H9 (cell line): ENCODE measurements around the gene SLC34A3. TPM values are rescaled to one million over a fixed set of nuclear protein-coding genes. Genes with fewer than 3 reads are reported as not detected.
A peak's percentile ranks its signal among the peaks of the same experiment; 100 is the strongest.

Source experiments
- DNase-seq: peaks from one replicate; pipeline ENCODE4 v3.0.0-alpha.2; 2017
- H2AFZ ChIP-seq: one replicate; pipeline ENCODE4 v1.6.1; 2013; ENCODE audit warnings: mild to moderate bottlenecking, low read length, control low read depth, moderate library complexity
- H2AK5ac ChIP-seq: 2 replicates; pipeline ENCODE4 v1.6.1; 2013; ENCODE audit warnings: low read length, control low read depth, mixed read lengths; ENCODE audit not compliant: insufficient read length
- H2BK120ac ChIP-seq: one replicate; pipeline ENCODE4 v1.6.1; 2013; ENCODE audit warnings: low read depth, mild to moderate bottlenecking, low read length, control low read depth, inconsistent platforms; ENCODE audit not compliant: poor library complexity, severe bottlenecking
- H2BK12ac ChIP-seq: 2 replicates; pipeline ENCODE4 v1.6.1; 2013; ENCODE audit warnings: low read length, control low read depth, mixed read lengths, low read depth; ENCODE audit not compliant: insufficient read length
- H2BK15ac ChIP-seq: 2 replicates; pipeline ENCODE4 v1.6.1; 2013; ENCODE audit warnings: low read depth, low read length, control low read depth
- H2BK20ac ChIP-seq: one replicate; pipeline ENCODE4 v1.6.1; 2013; ENCODE audit warnings: low read depth, mild to moderate bottlenecking, low read length, control low read depth, inconsistent platforms; ENCODE audit not compliant: poor library complexity, severe bottlenecking
- H2BK5ac ChIP-seq: 2 replicates; pipeline ENCODE4 v1.6.1; 2013; ENCODE audit warnings: low read length, control low read depth, mixed read lengths; ENCODE audit not compliant: insufficient read length
- H3K14ac ChIP-seq: 2 replicates; pipeline ENCODE4 v1.6.1; 2013; ENCODE audit warnings: low read length, control low read depth; ENCODE audit not compliant: insufficient read depth
- H3K18ac ChIP-seq: 2 replicates; pipeline ENCODE4 v1.6.1; 2013; ENCODE audit warnings: low read depth, mild to moderate bottlenecking, mixed read lengths, low read length, control low read depth; ENCODE audit not compliant: insufficient read length
- H3K23ac ChIP-seq: 2 replicates; pipeline ENCODE4 v1.6.1; 2013; ENCODE audit warnings: low read length, control low read depth, mixed read lengths, low read depth; ENCODE audit not compliant: insufficient read length
- H3K23me2 ChIP-seq: 2 replicates; pipeline ENCODE4 v1.6.1; 2013; ENCODE audit warnings: low read depth, mild to moderate bottlenecking, mixed read lengths, low read length, control low read depth; ENCODE audit not compliant: insufficient read length, poor library complexity, severe bottlenecking
- H3K27ac ChIP-seq: 2 replicates; pipeline ENCODE4 v1.5.1; 2013; ENCODE audit warnings: low read length, control low read depth, mixed read lengths, low read depth; ENCODE audit not compliant: insufficient read length
- H3K27me3 ChIP-seq: 2 replicates; pipeline ENCODE4 v1.6.1; 2013; ENCODE audit warnings: low read length, control low read depth, inconsistent platforms; ENCODE audit not compliant: insufficient read depth
- H3K4ac ChIP-seq: 2 replicates; pipeline ENCODE4 v1.6.1; 2013; ENCODE audit warnings: low read depth, mild to moderate bottlenecking, control low read depth, inconsistent platforms, low read length, moderate library complexity
- H3K4me1 ChIP-seq: 2 replicates; pipeline ENCODE4 v1.6.1; 2013; ENCODE audit warnings: low read length, control low read depth, inconsistent platforms; ENCODE audit not compliant: insufficient read depth
- H3K4me2 ChIP-seq: 2 replicates; pipeline ENCODE4 v1.6.1; 2013; ENCODE audit warnings: low read length, control low read depth, mixed read lengths; ENCODE audit not compliant: insufficient read length, insufficient read depth
- H3K56ac ChIP-seq: 2 replicates; pipeline ENCODE4 v1.6.1; 2013; ENCODE audit warnings: low read depth, mild to moderate bottlenecking, mixed read lengths, low read length, control low read depth; ENCODE audit not compliant: insufficient read length
- H3K79me1 ChIP-seq: 2 replicates; pipeline ENCODE4 v1.6.1; 2013; ENCODE audit warnings: low read depth, mild to moderate bottlenecking, moderate library complexity, low read length, control low read depth, inconsistent platforms; ENCODE audit not compliant: insufficient read depth, poor library complexity, severe bottlenecking
- H3K79me2 ChIP-seq: 2 replicates; pipeline ENCODE4 v1.6.1; 2013; ENCODE audit warnings: low read length, control low read depth, inconsistent platforms; ENCODE audit not compliant: insufficient read depth
- H3K9ac ChIP-seq: 2 replicates; pipeline ENCODE4 v1.6.1; 2013; ENCODE audit warnings: low read length, control low read depth, mixed read lengths; ENCODE audit not compliant: insufficient read length; ENCODE audit errors: extremely low read depth
- H3K9me3 ChIP-seq: one replicate; pipeline ENCODE4 v1.6.1; 2013; ENCODE audit warnings: low read depth, low read length, inconsistent platforms; ENCODE audit not compliant: control insufficient read depth
- H3T11ph ChIP-seq: one replicate; pipeline ENCODE4 v1.6.1; 2013; ENCODE audit warnings: mild to moderate bottlenecking, low read length, control low read depth, inconsistent platforms
- H4K20me1 ChIP-seq: one replicate; pipeline ENCODE4 v1.6.1; 2013; ENCODE audit not compliant: control insufficient read depth, insufficient read length, insufficient read depth
- H4K5ac ChIP-seq: 2 replicates; pipeline ENCODE4 v1.6.1; 2013; ENCODE audit warnings: low read depth, mild to moderate bottlenecking, mixed read lengths, low read length, control low read depth; ENCODE audit not compliant: insufficient read length
- H4K8ac ChIP-seq: replicated peaks from 2 replicates; pipeline ENCODE4 v1.6.1; 2013; ENCODE audit warnings: low read length, control low read depth, mixed read lengths, low read depth; ENCODE audit not compliant: insufficient read length
- H4K91ac ChIP-seq: 2 replicates; pipeline ENCODE4 v1.6.1; 2013; ENCODE audit warnings: low read depth, mild to moderate bottlenecking, moderate library complexity, mixed read lengths, low read length, control low read depth; ENCODE audit not compliant: insufficient read length
- H3K27ac Mint-ChIP-seq, 3 experiments: 2 replicates in 2 of 3; 3 replicates in 1 of 3; pipeline ENCODE4 v1.8.0; 2020 to 2021; ENCODE audit warnings: mixed read lengths in 3 of 3, mild to moderate bottlenecking in 1 of 3, moderate library complexity in 1 of 3
- H3K27me3 Mint-ChIP-seq: 2 replicates; pipeline ENCODE4 v1.8.0; 2021; ENCODE audit warnings: low read depth, mild to moderate bottlenecking, moderate library complexity, mixed read lengths
- H3K36me3 Mint-ChIP-seq, 3 experiments: 2 replicates in 2 of 3; 3 replicates in 1 of 3; pipeline ENCODE4 v1.8.0; 2020 to 2021; ENCODE audit warnings: low read depth in 3 of 3, mixed read lengths in 3 of 3; ENCODE audit not compliant: insufficient read depth in 1 of 3
- H3K4me1 Mint-ChIP-seq, 2 experiments: 2 replicates each; pipeline ENCODE4 v1.8.0; 2020; ENCODE audit warnings: mixed read lengths in 2 of 2
- H3K4me3 Mint-ChIP-seq, 2 experiments: 2 replicates in 1 of 2; 3 replicates in 1 of 2; pipeline ENCODE4 v1.8.0; 2020 to 2021; ENCODE audit warnings: mild to moderate bottlenecking in 2 of 2, mixed read lengths in 2 of 2, moderate library complexity in 1 of 2
- H3K9me3 Mint-ChIP-seq, 2 experiments: 2 replicates in 1 of 2; 3 replicates in 1 of 2; pipeline ENCODE4 v1.8.0; 2020; ENCODE audit warnings: mild to moderate bottlenecking in 2 of 2, mixed read lengths in 2 of 2, moderate library complexity in 1 of 2
- WGBS: extraction: QIAGEN DNeasy Blood & Tissue Kit; methylation state at CpG from one replicate; pipeline ENCODE4 v1.1.7; 2013; ENCODE audit warnings: missing lambda C conversion rate, low lambda C conversion rate, mixed read lengths; ENCODE audit not compliant: insufficient read length; ENCODE audit errors: extremely low coverage; 5-methylcytosine and 5-hydroxymethylcytosine counted together
- total RNA-seq: library from RNA; stranded (reverse); gene quantifications from 2 replicates; pipeline ENCODE4 v1.2.1, GENCODE V29; 2021
- TF ChIP-seq, protein P1 (sequence below): fragments of 200-600 bp; sonication (generic); conservative IDR thresholded peaks from 3 replicates; pipeline ENCODE4 v1.8.0; 2021; ENCODE audit warnings: antibody characterized with exemption, mild to moderate bottlenecking

The SLC34A3 gene
- total RNA-seq, 1 experiment from 2014 or later, result not detected

DNA sequence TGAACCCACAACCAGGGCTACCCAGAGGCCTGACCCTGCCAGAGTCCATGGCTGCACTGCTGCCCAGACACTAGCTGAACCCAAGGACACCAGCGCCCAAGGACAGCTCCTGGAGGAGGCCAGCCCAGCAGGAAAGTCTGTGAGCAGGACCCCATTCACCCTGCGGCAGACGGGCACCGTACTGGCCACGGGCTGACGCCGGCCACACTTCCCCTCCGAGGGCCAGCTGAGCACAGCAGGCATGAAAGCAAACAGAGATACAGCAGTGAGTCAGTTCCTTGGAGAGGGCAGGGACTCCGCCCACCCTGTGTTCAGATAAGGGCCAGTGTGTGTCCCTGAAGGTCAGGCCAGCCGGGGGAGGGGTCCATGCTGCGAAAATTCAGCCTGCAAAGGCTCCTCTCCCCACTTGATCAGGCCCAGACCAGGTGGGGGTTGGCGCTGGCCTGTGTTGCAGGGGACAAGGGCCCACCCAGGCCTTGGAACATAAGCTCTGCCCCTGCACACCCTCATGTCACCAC is 11.9 kb upstream of the SLC34A3 start:
- H3K79me2 ChIP-seq, result no peaks in the 10 kb centered on the region
- H4K20me1 ChIP-seq, result no peaks in the 10 kb centered on the region
- no peak overlapping the region for H2BK5ac ChIP-seq
- H3K14ac ChIP-seq, result no peak overlapping the region
- no peaks in the 10 kb centered on the region; the same call in 1 of the 2 replicates for H3K4me1 ChIP-seq
- no peaks in the 10 kb centered on the region for H3K9me3 ChIP-seq
- H3K23me2 ChIP-seq, result peaks cover 12% of the 10 kb centered on the region
- H3K4ac ChIP-seq, result no peak overlapping the region
- no peak overlapping the region for H3K4me2 ChIP-seq
- H3K4me1 Mint-ChIP-seq, result peaks cover 4 to 8% of the 10 kb centered on the region in 2 experiments
- no peak overlapping the region for H2BK12ac ChIP-seq
- no peak overlapping the region for H4K8ac ChIP-seq
- no peak overlapping the region; a peak in 1 of 5 replicates for H3K4me3 Mint-ChIP-seq
- no CpG with 5 or more reads among the region's 12 CpGs for WGBS
- TF ChIP-seq, protein P1, sequence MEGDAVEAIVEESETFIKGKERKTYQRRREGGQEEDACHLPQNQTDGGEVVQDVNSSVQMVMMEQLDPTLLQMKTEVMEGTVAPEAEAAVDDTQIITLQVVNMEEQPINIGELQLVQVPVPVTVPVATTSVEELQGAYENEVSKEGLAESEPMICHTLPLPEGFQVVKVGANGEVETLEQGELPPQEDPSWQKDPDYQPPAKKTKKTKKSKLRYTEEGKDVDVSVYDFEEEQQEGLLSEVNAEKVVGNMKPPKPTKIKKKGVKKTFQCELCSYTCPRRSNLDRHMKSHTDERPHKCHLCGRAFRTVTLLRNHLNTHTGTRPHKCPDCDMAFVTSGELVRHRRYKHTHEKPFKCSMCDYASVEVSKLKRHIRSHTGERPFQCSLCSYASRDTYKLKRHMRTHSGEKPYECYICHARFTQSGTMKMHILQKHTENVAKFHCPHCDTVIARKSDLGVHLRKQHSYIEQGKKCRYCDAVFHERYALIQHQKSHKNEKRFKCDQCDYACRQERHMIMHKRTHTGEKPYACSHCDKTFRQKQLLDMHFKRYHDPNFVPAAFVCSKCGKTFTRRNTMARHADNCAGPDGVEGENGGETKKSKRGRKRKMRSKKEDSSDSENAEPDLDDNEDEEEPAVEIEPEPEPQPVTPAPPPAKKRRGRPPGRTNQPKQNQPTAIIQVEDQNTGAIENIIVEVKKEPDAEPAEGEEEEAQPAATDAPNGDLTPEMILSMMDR, result no peak
- no peak overlapping the region for H2AFZ ChIP-seq
- no peak overlapping the region for H2BK120ac ChIP-seq
- no peak overlapping the region for H3K23ac ChIP-seq
- H3K27ac ChIP-seq, result no peak overlapping the region
- H3K36me3 Mint-ChIP-seq, result peaks cover 3 to 19% (median 5%) of the 10 kb centered on the region in 3 experiments; a peak in 3 of 7 replicates
- H3K9me3 Mint-ChIP-seq, result no peaks in the 10 kb centered on the region
- no peak overlapping the region for H3K56ac ChIP-seq
- no peaks in the 10 kb centered on the region for H3K27me3 Mint-ChIP-seq
- H3K79me1 ChIP-seq, result no peaks in the 10 kb centered on the region
- H2AK5ac ChIP-seq, result no peak overlapping the region
- H4K91ac ChIP-seq, result no peak overlapping the region
- H2BK20ac ChIP-seq, result no peak overlapping the region
- H3K9ac ChIP-seq, result no peak overlapping the region
- H4K5ac ChIP-seq, result no peak overlapping the region
- no peak overlapping the region for H3T11ph ChIP-seq
- no peak overlapping the region for H3K18ac ChIP-seq
- no peaks in the 10 kb centered on the region for H3K27me3 ChIP-seq
- H2BK15ac ChIP-seq, result no peak overlapping the region
- no peak for DNase-seq
- H3K27ac Mint-ChIP-seq, result 0 out of 7 replicates have a peak overlapping the region, but pooled peaks of 1 of the 3 experiments have one; percentile 57
